ENCODE measurements around the gene PIF1.
"Not testable (repeated sequence)": the region's sequence is repeated elsewhere in the genome, so short reads cannot be mapped to it uniquely, and the experiment has no call there.

PIF1 gene

DNA sequence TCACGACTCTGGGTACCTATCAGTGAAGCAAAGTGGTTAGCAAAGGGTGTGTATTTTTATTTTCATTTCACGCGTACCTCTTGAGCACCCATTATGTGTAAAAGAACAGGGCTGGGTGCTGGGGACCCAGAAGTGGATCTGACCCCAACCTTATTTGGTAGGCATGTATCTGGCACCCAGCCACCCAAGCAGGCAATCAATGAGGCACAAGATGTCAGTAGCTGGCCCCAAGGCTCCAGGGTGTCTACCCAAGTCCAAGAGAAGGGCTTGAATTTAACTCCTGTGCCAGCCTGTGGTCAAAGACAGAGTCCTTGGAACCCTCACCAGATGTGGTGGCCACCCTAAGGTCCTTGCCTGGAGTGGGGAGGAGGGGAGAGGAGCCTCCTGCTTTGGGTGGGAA, 22.0 kb upstream of the PIF1 start:
- no peak for DNase-seq

DNA sequence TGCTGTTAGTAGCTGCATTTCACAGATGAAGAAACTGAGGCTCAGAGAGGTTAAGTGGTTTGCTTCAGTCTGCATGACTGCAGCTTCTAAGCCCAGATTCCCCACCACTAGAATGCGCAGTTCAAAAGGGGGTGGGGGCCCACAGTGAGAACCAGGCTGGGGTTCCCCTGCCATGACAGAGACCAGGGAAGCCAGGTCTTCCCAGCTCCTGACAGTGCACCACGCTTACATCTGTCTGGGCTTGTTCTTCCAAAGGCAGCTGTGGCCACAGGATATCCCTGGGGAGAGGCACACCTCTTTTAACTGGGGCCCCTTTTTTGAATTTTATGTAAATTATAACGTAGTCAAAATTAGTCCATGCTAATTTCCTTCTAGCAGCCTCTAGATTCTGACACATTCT, 21.6 kb upstream of the PIF1 start:
- DNase-seq = no peak

DNA sequence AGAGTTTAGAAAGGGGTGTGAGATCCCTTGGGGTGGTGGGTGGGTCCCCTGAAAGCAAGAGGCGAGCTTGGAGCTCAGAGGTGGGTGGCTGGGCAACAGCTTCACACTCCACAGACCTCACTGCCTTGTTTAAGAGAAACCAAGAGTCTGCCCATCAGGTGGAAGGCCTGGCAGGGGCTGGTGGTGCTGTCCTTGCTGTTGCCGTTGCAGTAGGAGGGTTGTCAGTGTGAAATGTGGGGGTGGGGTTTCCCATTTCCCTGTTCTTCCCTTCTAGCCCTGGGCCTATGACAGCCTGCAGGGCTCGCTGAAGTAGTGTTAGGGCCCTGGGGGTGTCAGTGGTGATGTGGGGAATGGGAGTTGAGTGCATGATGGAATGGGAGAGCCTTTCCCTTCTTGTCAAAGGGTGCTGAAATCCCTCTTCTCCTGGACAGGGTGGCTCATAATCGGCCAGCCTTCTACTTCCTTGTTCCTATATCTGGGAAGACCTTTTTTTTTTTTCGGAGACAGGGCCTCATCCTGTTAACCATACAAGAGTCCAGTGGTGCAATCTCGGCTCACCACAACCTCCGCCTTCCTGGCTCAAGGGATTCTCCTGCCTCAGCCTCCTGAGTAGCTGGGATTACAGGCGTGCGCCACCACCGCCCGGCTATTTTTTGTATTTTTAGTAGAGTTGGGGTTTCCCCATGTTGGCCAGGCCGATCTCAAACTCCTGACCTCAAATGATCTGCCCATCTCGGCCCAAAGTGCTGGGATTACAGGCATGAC, 20.6 kb upstream of the PIF1 start:
- DNase-seq = no peak

DNA sequence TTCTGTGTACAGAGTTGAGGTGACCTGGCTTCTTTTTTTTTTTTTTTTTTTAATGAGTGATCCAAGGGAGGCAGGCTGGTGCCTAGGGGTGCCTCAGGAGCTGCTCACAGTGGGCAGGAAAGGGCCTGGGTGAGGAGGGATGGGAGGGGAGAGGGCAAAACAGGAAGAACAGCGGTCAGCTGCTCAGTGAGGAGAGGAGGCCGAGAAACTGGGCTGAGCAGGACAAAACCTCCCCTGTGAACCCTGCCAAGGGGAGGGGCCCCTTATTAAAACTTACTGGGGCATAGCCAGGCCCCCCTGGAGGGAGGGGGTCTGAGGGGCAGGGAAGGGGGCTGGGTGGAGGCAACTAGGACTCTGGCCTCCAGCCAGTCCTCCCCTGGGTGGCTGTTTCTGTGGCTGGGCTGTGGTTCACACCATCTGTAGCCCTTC, 19.8 kb upstream of the PIF1 start:
- DNase-seq = no peak

DNA sequence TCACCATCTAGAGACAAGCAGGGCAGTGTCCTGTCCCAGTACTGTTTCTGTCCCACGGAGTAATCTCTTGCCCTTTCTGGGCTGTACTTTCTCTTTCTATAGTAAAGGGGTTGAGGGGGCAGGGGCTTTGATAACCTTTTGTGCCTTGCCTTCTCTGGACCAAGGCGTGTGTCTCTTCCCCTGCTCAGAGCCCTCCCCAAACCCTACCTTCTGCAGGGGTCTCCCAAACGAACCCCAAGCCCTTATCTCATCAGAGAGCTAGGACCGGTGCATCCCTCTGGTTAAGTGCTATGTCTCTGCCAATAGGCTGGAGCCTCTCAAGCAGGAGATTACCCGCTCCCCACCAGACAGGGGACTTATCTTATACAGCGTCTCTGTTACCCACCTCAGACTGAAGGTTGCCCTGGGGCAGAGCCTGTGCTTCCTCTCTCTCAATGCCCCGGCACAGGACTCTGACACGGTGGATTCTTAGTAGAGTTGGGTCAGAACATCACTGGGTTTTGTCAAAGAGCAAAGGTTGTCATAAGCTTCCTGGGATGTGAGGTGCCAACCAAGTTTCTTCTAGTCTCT, 19.2 kb upstream of the PIF1 start:
- DNase-seq = no peak

DNA sequence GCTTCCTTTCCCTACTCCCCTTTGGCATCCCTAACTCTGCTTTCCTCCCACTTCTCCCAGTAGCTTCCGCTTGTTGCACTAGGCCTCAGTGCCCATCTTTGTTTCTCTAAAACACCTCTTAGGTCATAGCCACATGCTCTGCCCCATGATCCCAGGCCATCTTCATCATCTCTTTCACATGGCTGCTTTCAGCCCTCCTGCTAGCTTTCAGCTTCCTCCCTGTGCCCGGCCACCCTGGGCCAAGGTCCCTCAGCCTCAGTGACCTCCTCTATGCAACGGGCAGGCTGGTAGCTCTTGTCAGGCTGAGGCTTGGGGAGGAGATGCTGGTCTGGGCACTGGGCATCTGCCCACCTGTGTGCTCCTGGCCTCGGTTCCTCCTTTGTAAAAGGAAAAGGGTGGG, 18.5 kb upstream of the PIF1 start:
- DNase-seq = no peak

DNA sequence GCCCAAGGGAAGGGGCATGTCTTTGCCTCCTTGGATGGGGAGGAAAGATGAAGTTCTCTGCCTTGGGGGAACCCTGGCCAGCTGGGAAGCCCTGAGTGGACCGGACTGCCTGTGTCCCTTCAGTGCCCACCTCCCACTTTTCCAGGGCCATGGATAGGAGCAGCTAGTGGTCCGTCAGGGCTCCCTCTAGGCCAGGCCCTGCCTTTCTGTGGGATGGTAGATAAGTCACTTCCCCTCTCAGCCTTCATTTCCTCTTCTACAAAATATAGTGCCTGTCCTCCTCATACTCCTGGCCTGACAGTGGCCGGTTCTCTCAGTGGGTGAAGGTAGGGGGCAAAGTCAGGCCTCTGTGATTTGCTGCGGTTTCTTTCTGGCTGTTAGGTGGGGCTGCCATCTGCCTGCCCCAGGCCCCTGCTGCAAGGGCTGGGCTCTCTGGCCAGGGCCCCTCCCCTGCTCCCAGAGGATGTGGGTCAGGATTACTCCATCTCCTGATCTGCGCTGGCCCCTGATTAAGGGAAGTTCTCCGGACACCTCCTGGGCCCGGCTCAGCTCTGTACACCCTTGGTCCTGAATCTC, 17.6 kb upstream of the PIF1 start:
- no peak for DNase-seq

DNA sequence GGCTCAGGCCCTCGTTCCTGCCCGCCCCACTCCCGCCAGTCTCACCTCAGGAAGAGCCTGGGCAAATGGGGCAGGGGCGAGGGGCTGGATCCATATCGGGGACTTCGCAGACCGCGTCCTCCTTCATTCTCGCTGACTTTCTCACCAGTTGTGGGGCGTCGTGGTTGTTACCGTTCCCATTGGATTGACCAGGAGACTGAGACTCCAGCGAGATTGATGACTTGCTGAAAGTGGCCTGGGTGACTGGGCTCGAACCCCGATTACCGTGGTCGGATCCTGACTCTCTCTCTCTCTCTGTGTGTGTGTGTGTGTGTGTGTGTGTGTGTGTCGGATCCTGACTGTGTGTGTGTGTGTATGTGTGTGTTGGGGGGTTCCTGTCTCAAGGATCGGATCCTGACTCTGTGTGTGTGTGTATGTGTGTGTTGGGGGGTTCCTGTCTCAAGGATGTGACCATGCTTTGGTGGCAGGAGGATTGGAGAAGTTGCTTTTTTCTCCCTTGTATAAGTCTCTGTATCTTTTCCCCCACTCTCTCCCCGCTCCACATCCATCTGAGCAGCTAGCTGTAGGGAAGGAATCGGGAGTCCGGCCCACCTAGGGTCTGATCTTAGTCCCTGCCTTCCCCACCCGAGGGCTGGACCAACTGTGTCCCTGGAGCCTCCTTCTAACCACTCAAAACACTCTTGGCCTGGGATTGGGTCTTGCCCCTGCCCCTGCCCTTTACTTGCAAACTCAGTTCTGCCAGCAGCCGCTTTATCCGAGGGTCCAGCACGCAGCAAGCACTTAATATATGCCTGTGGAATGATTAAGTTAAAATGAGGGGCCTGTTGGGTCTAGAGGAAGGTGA, 16.9 kb upstream of the PIF1 start:
- peak; percentile 67 for DNase-seq

DNA sequence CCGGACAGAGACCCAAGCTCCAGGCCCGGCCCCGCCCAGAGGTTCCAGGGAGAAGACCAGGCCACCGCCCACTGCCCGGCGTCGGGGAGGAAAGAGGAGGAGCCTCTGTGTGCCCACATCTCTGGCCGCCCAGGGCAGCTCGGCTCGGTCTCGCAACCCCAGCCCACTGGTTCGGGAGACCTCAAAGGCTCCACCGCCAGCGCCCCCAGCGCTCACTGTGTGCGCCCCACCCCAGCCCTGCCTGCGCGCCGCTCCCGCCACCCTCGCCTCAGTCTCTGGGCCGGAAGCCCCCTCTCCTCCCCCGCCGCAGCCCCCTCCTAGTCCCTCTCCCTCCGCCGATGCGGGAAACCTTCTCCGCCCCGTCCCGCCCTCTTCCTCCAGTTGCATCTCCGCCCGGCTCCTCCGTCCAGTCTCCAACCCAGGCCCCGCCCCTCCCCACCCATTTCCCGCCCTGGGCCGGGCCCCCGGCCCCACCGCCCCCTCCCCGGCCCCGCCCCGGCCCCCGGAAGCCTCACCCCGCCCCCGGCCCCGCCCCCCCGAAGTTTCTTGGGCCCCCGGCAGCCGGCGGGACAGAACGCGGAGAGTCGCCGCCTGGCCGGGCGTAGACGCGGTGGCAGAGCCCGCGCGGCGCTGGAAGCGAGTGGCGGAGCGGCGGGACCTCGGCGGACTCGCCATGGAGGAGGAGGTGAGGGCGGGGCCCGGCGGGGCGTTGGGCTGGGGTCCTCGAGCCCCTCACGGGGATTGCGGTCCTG, 16.1 kb upstream of the PIF1 start, which contains the start of gene PLEKHO2:
Gene PLEKHO2 (plus strand): TSS at position 572 of the 752 bp plus-strand sequence. CDS start 102 bp downstream, at position 674.
- peak; percentile 93 for DNase-seq

DNA sequence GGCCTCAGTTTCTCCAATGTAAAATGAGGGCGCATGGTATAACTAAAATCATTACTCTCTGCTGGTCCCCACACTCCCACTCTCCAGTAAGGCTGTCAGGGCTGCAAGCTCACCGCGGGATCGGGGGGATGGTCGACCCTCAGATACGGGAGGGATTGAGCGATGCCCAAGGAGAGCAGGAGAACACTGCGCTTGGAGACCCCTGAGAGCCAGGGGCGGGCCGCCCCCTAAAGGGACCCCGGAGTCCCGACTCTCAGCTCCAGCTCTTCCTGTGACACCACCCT, 15.6 kb upstream of the PIF1 start:
- no peak for DNase-seq

DNA sequence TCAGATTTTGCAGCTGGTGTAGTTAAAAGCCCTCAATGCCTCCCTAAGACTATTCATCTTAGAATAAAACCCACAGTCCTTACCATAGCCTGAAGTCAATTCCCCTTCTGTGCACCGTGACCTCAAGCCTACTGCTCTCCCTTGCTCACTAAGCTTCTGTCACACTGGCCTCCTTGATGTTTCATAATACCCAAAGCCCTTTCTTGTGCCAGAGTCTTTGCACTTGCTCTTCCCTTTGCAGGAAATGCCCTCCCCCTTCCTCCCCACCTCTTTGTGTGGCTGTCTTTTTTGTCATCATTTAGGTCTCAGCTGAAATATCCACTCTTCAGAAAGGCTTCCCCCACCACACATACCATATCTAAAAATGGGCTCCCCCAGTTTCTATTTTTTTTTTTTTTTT, 12.1 kb upstream of the PIF1 start:
- no peak for DNase-seq

DNA sequence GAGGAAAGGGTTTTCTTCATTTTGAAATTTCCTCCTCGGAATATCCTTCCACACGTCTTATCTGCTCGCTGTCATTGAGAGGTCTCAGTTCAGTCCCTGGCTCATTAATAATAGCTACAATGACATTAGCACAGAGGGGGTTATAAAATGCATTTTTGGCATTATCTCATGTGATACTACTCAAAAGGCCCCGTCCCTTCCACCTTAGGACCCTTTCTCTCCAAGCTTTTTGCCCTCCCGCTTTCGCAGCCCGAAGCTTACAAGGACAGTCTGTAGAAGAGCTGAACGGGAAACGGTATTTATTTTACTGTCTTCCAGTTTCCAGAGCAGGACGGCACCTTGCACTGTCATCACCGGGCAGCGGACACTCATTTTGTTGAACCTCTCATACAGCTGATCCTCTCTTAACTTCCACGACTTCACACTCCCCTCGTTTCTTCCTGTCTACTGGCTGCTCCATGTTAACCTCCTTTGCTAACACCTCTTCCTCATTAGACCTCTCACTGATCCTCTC, 10.6 kb upstream of the PIF1 start:
- DNase-seq = no peak

DNA sequence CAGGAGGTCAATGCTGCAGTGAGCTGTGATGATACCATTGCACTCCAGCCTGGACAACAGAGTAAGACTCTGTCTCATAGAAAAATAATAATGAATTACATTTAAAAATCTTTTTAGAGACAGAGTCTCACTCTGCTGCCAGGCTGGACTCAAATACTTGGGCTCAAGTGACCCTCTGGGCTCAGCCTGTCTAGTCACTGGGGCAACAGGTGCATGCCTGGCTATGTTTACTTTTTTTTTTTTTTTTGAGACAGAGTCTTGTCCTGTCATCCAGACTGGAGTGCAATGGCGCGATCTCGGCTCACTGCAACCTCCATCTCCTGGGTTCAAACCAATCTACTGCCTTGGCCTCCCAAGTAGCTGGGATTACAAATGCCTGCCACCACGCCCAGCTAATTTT, 8.2 kb upstream of the PIF1 start:
- DNase-seq = no peak

DNA sequence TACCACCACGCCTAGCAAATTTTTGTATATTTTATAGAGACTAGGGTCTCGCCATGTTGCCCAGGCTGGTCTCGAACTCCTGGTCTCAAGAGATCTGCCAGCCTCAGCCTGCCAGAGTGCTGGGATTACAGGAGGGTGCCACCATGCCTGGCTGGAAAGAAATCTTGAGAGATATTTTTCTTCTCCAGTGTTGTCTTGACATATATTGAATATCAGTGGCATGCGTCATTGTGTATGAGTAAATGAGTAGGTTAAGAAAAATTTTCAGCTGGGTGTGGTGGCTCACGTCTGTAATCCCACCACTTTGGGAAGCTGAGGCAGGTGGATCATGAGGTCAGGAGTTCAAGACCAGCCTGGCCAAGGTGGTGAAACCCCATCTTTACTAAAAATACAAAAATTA, 3.5 kb upstream of the PIF1 start:
- no peak for DNase-seq

DNA sequence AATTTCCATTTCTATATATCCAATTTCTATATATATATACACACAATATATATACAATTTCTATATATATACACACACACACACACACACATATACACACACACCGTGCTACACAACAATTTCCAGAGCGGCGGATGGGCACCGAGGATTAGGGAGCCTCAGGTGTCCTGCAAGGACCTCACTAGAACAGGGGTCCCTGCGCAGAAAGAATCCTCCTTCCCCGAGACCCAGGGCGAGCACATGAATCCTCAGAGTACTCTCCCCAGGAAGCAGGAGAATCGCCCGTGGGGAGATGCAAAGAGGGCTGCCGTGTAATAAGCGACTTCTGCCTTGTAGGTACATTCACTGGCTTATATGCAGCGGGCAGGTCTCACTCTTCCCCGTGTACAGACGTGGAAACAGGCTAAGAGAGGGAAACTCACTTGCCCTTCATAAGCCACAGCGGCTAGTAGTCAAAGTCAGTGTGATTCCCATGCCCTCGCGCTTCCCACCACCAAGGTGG, 467 bp downstream of the PIF1 start:
- DNase-seq = no peak

DNA sequence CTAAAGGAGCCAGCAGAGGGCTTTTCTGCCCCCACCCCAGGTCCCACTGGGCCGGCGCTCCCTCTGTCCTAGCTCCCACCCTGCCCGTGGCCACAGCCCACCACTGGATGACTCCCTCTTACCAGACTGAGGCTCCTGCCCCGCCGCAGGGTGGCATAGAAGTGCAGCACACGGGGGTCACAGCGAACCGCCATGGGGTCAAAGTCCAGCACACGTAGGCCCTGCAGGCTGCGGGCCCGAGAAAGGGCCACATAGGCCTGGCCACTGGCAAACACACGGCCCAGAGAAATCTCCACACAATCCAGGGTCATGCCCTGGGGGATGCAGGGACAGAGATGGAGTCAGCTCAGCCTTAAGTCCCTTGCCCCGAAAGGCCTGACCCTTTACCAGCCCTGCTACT, 9.0 kb downstream of the PIF1 start:
- DNase-seq = no peak

DNA sequence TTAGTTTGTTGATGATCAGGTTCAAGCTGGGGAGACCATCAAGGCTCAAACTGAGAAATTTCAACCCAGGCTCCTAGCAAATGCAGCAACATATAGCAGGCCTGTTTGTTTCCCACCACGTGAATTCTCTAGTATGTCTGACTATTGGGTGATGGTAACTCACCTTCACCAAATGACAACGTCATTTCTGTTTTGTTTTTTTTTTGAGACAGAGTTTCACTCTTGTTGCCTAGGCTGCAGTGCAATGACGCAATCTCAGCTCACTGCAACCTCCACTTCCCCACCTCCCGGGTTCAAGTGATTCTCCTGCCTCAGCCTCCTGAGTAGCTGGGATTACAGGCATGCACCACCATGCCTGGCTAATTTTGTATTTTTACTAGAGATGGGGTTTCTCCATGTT, 10.5 kb downstream of the PIF1 start:
- not testable (repeated sequence) for DNase-seq

DNA sequence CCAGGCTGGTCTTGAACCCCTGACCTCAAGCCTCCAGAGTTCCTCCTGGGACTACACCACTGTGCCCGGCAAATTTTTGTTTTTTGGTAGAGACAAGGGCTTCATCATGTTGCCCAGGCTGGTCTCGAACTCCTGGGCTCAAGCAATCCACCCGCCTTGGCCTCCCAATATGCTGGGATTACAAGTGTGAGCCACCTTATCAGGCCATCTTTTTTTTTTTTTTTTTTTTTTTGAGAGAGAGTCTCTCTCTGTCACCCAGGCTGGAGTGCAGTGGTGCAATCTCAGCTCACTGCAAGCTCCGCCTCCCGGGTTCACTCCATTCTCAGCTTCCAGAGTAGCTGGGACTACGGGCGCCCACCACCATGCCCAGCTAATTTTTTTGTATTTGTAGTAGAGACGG, 11.2 kb downstream of the PIF1 start:
- DNase-seq = not testable (repeated sequence)

DNA sequence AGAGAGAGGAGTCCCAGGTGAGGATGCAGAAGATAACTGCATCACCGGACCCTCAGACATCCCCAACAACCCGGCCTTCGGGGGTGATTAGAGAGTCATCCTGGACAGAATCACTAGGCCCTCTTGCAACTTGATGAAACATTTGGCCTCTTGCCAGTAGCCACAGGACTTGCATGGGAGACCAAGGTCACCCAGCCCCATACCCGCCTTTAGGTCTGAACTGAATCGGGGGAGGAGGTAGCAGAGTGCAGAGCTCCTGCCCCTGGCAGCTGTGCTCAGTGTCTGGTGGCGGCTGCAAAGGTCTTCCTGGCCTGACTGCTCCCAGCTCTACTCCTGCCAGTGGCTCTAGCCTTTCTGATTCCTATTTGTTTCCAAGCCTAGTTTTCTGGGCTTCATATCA, 12.4 kb downstream of the PIF1 start:
- DNase-seq = no peak

DNA sequence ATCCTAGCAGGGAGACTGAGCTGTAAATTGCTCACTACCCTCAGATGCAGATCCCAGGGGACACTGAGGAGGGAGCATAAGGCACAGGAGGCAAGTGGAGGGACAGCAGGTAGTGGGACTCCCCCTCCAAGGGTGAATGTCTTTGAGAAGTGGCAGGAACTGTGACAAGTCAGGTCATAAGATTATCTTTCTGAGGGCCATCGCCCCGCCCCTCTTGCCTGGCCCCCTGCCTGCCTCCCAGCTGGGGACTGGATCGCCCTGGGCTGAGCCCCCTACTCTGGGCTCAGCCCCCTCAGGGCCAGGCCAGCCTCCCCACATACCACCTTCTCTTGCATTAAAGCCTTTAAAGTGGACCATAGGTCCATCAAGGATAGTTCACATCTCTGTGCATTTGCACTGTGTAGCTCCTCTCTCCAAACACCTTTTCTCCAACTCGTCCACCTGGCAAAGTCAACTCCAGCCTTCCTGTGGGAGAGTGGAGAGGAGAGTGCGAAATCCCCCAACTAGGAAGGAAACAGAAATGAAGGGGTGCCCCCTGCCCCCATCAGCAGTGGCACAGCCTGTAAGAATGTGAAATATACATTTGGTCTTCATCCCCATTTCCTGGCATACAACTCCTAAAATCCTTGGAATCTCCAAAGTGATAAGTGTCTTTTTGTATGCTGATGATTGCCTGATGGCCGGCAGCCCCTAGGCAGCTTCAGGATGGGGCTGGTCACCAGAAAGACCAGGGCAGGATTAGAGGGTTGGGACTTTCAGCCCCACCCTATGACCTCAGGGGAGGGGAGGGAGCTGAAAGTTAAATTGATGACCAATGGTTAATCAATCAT, 14.7 kb downstream of the PIF1 start:
- DNase-seq = no peak

DNA sequence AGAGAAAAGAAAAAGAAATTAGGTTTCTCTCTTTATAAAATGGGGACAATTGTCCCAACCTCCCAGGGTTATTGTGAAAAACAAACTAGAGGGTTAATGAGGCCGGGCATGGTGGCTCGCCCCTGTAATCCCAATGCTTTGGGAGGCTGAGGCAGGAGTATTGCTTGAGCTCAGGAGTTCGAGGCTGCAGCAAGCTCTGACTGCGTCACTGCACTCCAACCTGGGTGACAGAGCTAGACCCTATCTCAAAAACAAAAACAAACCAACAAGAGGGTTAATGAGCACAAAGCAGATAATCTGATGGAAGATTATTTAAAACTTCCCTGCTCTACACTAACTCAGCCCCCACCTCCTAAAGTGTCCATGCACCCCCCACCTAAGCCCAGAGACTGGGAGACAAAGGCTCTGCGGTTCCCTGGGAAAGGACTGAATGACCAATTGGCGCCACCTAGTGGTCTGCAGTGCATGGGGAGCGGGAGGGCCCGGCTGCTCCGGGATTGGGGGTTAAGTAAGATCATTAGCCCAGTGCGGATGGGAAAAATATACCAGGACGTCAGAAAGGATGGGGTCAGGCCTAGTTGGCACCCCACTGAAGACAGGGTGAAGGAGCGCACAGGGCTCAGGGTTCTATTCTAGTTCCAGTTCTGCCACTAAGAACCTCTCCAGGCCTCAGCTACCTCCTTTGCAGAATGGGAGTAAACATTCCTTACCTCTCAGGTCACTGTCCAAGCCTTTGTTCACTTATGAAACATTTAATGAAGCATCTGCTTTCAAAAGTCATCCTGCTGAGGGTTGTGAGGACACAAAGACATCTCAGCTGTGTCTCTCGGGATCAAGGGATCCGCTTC, 15.6 kb downstream of the PIF1 start:
- DNase-seq = peak; percentile 93
